HG02571 (cell line): ENCODE measurements around the gene BCAS3.
"Not testable (repeated sequence)": the region's sequence is repeated elsewhere in the genome, so short reads cannot be mapped to it uniquely, and the experiment has no call there.

Experiments used
- ATAC-seq: cut with Tn5 transposase; IDR thresholded peaks from one replicate; pipeline ENCODE4 v1.9.1; 2021; ENCODE audit warnings: mild to moderate bottlenecking, moderate library complexity; ENCODE audit not compliant: unreplicated experiment

The BCAS3 gene

DNA sequence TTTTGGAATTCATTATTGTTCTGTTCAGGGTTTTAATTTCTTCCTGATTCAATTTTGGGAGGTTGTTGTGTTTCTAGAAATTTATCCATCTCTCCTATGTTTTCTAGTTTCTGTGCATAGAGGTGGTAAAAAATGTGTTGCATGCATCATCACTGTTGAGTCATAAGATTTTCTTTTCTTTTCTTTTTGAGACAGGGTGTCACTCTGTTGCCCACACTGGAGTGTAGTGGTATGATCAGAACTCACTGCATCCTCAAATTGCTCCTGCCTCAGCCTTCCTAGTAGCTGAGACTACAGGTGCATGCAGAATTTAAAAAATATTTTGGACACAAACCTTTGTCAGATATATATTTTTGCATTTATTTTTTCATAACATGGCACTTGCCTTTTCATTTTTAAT, 184.8 kb downstream of the BCAS3 start:
- no peak for ATAC-seq

DNA sequence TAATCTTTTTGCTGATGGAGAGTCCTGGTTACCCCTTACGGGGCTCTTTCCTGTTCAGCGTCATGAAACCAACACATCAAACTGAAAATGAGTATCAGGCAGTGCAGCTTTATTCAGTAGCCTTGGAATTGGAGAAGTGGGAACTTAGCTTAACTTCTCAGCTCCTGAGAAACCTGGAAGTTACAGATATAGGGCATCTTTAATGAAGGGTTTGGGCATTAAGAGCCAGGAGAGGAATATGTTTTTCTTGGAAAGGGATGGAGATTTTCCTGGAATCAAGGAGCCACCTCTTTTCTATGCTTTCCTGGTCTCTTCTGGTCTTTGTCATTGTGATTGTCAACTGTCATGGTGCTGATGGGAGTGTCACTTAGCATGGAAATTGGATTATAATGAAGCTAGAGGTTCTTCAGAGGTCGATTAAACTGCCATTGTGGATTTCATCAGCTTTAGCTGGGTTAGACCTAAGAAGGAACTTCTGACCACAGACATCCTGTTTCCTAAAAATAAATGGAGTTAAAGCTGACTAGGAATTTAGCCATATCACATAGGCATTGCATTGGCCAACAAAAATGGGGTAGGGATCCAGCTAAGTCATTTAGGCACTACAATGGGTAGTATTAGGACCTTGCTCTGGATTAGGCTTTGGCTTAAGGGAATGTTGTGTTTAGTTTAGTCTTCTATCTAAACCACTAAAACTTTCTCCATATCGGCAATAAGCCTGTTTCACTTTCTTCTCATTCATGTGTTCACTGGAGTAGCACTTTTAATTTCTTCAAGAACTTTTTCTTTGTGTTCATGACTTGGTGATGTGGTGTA, 186.4 kb downstream of the BCAS3 start:
- no peak for ATAC-seq

DNA sequence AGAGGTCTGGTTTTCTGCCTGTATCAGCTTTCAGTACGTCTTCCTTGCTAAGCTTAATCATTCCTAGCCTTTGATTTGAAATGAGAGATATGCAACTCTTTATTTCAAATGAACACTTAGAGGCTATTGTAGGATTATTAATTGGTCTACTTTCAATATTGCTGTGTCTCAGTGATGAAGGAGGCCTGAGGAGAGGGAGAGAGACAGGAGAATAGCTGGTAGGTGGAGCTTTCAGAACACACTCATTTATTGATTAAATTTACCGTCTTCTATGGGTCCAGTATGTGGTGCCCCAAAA, 187.0 kb downstream of the BCAS3 start:
- no peak for ATAC-seq

DNA sequence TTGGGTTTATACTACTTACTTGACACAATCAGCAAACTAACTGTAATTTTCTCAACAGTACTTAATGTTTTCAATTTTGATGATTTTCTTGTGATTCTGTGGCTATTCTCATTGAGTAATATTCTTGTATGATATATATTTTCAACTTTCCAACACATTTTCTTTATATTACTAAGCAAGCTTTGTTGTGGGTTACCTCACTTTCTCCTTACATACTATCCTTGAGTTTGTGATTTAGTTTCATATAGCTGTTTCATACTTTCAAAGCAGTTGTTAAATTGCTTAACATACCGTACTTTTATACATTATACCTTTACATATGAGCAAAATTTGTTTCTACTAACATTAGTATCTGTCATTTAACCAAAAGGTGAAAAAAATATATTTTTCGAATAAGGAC, 197.1 kb downstream of the BCAS3 start:
- no peak for ATAC-seq

DNA sequence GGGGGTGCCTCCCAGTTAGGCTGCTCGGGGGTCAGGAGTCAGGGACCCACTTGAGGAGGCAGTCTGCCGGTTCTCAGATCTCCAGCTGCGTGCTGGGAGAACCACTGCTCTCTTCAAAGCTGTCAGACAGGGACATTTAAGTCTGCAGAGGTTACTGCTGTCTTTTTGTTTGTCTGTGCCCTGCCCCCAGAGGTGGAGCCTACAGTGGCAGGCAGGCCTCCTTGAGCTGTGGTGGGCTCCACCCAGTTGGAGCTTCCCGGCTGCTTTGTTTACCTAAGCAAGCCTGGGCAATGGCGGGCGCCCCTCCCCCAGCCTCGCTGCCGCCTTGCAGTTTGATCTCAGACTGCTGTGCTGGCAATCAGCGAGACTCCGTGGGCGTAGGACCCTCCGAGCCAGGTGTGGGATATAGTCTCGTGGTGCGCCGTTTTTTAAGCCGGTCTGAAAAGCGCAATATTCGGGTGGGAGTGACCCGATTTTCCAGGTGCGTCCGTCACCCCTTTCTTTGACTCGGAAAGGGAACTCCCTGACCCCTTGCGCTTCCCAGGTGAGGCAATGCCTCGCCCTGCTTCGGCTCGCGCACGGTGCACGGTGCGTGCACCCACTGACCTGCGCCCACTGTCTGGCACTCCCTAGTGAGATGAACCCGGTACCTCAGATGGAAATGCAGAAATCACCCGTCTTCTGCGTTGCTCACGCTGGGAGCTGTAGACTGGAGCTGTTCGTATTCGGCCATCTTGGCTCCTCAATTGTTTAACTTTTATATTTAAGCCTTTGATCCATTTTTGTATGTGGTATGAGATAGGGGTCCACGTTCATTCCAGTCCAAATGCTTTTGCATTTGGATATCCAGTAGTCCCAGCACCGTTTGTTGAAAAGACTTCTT, 209.3 kb downstream of the BCAS3 start:
- ATAC-seq, result not testable (repeated sequence)

DNA sequence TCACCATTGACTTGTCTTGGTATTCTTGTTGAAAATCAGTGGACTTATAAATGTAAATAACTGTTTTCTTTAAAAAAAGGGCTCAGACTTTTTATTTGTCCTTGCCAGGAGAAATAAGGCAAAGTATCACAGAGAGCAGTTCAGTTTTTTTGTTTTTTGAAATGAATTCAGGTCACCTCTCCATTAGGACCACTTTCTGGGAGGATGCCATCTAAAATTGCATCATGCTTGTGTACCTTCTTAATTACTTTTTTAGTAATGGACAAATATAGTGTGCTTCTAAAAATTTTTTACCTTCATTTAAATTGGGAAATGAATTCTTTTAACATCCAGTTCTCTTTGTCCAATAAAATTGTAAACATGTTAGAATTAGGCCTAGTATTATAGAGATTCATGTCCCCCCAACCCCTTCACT, 210.0 kb downstream of the BCAS3 start:
- ATAC-seq, result no peak

DNA sequence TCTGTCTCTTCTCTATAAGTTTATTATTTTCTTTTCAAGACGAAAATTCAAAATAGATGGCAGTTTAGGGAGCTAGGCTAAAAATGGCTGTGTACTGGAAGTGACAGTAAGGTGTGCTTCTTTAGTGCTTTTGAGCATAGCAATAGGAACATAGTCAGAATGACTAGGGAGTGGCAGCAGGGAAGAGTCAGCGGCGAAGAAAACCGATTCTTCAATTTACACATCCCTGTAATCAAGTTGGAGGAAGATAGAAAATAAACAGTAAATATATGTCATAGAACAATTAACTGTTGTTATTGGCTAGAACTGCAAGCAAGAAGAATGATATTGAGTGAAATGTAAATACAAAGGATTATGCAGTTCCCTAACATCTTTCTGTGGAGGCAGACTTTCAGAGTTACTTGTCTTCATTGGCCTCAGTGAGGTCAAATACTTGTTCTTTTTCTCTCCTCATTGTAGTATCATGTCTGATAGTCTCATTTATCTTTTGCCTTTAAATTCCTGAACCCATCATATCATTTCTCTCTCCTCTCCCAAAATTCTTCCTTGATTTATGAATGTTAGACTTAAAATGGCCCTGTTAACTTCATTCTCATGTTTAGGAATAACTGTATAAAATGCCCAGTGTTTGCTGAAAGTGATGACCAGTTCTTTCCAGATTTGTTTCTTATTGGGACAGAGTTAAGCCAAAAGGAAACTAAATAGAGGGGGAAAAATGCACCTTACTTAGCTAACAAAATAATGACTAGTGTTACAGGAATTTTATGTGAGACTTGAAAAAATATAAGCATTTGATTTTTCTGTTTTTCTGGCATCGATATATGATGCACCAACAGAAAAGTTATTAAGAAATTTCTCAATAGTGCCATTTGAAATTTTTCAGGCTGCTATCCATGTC, 211.4 kb downstream of the BCAS3 start:
- ATAC-seq, result no peak

DNA sequence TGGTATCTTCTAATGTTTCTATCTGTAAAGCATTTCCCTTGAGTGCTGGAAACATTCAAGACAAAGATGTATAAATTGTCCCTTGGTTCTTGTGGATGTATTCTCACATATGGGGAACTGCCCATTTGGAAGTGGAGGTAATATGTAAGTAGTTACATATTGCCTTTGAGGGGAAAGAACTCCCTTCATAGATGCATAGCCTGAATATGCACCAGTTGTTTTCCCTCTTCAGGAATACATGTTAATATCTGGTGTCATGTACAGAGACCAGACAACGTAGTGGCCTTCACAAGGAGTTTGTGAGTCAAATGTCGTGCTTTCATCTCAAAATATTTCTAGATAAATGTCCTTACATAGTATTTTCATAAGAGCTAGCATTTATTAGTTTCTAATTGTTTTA, 213.5 kb downstream of the BCAS3 start:
- no peak for ATAC-seq

DNA sequence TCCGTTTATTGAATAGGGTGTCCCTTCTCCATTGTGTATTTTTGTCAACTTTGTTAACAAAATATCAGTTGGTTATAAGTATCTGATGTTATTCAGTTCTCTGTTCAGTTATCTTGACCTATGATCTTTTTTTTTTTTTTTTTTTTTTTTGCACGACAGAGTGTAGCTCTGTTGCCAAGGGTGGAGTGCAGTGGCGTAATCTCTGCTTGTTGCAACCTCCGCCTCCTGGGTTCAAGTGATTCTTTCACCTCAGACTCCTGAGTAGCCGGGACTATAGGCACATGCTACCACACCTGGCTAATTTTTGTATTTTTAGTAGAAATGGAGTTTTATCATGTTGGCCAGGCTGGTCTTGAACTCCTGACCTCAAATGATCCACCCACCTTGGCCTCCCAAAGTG, 215.8 kb downstream of the BCAS3 start:
- ATAC-seq, result no peak

DNA sequence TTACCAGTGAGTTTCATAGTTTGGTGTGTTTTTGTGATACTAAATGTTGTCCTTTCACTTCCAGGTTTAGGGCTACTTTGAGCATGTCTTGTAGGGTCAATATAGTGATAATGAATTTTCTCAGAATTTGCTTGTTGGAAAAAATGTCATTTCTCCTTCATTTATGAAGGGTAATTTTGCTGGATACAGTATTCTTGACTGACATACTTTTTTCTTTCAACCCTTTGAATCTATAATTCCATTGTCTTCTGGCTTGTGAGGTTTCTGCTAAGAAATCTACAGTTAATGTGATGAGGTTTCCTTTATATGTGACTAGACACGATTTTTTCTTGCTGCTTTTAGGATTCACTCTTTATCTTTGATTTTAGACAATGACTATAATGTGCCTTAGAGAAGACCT, 219.3 kb downstream of the BCAS3 start:
- ATAC-seq, result no peak

DNA sequence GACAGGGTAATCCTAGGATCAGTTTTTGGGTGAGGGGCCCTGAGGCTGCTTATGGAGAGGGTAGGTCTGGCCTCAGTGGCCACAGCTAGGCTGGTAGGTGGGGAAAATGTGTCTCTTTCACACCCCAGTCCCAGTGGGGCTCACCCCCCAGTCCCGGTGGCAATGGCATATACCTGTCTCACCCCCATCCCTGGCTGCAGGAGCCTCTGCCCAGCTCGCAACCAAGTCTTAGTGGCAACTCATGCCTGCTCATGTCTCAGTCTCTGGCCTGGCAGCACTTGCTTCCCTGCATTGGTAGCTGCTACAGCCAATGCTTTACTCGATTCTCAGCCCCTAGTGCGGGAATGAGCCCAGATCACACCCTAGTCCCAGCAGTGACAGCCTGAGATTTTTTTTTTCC, 221.5 kb downstream of the BCAS3 start:
- ATAC-seq, result no peak

DNA sequence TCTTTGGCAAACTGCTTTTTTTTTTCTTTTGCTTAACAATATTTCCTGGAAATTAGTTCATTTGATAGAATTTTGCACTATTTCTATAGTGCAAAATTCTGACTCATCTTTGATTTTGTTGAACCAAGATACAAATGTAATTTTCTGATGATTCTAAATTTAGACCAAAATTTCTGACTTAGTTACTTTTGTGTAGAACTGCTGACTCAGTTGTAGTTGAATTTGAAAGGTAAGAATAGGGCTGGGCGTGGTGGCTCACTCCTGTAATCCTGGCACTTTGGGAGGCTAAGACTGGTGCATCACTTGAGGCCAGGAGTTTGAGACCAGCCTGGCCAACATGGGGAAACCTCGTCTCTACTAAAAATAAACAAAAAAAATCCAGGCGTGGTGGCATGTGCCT, 223.0 kb downstream of the BCAS3 start:
- no peak for ATAC-seq

DNA sequence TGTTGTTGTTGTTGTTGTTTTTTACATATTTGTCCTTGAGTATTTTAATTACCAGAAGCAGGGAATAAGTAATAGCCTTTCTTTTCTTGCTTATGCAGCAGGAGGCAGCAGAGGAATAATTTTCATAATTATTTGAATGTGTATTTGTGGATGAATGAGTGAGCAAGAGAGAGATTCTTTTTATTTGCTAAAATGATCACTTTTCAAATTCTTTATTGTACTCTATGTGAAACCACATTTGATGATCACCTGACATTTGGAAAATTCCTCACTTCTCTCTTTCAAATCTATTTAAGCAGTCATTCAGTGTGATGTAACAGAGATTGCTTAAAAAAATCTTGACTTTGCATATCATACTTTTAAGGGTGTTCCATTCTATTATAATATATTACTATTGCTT, 223.6 kb downstream of the BCAS3 start:
- no peak for ATAC-seq

DNA sequence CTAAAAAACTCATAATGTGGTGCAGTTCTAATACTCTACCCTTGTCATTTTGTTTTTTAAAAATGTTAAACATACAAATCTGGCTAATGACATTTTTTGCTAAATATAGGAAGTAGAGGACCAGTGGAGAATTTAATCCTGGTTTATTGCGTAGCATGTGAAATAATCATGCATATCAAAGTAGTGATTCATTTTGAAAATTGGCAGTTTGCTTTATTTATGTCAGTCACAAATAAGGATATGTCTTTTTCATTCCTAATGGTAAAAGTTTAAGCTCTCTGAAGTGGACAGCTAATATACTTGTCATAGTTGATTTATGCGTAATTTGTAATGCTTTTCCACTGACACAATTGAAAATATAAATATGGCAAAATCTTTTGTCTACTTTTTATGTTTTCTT, 224.2 kb downstream of the BCAS3 start:
- no peak for ATAC-seq

DNA sequence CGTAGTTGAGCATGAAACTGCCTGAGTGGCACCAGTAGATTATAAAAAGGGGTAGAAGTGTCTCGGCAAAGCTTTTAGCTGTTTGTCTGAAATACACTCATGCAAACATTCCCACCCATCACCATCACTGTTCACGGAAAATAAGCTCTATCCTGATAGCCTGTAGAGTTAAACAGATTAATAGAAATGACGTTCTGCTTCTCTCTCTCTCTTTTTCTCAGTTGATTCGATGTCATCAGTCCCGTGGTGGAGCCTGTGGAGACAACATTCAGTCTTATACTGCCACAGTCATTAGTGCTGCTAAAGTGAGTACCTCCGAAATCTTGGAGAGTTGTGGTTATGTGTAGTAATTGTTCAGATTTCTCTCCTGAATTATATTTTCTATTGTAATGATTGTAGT, 224.7 kb downstream of the BCAS3 start:
- ATAC-seq, result no peak

DNA sequence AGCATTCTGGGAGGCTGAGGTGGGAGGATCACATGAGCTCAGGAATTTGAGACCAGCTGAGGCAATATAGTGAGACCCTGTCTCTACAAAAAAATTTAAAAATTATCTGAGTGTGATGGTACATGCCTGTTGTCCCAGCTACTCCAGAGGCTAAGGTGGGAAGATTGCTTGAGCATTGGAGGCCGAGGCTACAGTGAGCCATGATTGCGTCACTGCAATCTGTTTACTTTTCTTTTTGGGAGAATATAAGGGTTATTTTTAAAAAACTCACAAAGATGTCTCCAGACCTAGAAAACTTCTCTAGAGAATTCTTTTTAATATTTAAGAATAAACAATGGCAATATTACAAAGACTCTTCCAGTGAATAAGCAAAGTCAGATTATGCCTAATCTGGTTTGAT, 226.9 kb downstream of the BCAS3 start:
- no peak for ATAC-seq

DNA sequence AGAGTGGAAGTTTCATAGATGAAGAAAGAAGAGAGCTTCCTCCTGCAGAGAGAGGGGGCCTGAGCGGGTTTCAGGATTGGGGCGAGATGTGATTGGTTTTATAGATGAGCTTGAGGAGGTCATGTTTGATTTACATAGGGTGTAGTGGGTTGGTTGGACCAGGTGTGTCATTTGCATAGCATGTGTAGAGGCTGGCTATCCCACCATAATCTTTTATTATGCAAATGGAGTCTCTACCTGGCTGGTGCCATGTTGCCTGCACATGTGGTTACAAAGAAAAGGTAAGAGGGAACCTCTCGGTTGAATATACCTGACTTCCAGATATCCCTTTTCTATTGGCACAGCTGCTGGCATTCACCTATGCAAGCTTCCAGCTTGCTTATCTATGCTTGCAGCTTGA, 228.1 kb downstream of the BCAS3 start:
- no peak for ATAC-seq

DNA sequence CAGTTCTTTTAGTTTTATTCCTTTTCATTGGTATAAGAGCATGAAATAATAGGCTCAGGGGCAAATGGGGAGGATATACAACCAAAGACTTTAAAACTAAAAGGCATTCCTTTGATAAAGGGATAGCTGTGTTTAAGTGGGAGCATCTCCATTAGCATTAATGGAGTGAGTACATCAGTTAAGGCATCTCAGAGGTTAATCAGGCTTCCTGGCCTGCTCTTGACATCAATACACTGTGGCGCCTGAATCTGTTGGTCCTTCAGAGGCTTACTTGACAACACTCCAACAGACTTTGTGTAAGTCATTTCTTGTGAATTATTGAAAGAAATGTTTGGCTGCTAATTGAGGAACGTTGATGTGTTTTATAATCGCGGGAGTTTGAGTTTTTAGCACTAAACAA, 230.7 kb downstream of the BCAS3 start:
- no peak for ATAC-seq

DNA sequence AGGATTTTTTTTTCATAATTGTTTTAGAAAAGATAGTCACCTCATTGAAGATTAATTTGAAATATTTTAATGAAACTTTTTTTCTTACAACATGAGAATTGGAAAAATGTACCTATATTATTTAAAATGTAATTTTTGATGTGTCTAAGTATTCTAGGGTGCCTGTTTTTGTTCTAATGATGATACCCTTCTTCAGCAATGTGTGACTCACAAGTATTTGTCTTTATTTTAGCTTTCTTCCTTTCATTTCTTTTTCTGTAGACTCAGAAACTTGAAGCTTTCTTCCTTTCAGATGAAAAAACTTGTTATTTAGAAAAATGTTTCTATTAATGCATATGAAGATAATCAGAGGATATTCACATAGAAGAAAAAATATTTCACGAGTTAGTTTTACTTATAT, 231.8 kb downstream of the BCAS3 start:
- no peak for ATAC-seq

DNA sequence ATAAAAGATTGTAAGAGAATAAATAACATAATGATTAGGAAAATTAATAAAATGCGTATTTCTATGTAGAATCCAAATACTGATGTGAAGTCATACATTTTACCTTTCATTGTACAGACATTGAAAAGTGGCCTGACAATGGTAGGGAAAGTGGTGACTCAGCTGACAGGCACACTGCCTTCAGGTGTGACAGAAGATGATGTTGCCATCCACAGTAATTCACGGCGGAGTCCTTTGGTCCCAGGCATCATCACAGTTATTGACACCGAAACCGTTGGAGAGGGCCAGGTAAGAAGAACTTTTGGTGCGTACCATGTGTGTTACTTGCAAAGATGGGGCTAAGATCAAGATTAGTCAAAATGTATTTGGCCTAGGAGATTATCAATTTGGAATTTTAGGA, 232.8 kb downstream of the BCAS3 start:
- ATAC-seq, result no peak

DNA sequence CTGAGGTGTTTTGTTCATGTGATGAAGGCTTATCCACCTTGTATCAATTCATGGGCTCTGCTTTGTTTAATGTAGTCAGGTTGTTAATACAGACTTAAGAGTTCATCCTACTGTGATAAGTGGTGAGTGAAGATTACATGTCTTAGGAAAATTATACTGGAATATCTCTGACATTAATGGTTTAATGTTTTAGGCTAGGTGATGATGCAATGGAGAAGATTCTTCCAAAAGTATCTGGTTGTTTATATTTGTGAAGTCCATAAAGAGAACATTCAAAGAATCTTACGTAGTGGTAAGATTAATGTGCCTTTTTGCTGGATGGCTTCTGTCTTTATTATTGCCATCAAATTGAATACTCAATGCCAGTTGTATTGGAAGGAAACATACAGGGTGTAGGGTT, 236.4 kb downstream of the BCAS3 start:
- ATAC-seq, result no peak
